ENCODE data around the gene CPT2. TPM values are rescaled to one million over a fixed set of nuclear protein-coding genes. Genes with fewer than 3 reads are reported as not detected.

Gene CPT2
- total and polyA plus RNA-seq, 2 of the 4 experiments (the other 2 are of a cell fraction), result 15.8 to 16.0 TPM

DNA sequence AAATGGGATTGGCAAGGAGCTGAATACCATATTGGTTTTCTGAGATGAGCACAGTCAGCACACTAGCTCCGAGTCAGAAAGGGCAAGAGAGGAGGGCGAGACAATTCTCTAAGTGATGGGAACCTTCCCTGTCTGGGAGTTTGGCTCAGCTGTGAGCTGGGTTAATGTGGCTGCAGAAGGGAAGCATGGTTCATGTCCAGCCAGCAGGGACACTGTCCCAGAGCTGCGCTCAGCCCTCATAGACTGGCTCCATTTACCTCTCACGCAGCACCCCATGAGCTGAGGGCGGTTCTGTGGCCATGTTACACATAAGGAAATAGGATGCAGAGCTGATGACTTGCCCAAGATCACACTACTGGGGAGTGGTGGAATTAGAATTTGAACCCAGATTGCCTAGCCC, 15.7 kb upstream of the CPT2 start:
- no TSS peak for BruUV-seq (replicated peaks)
- Histone ChIP-seq H3K4ac (ENCODE audit: low read depth, low read length) (peak overlapping the region; percentile 97), H4K20me1 (ENCODE audit: insufficient read depth, low read length) (no peaks in the 10 kb centered on the region), H3K4me3 (ENCODE audit: insufficient read depth, low read depth, low read length) (no peak overlapping the region), H3K9ac (ENCODE audit: low read depth, low read length) (no peak overlapping the region), H4K8ac (ENCODE audit: low read depth in 2 of 2, low read length in 2 of 2) (peak overlapping the region; percentile 34 to 97; a peak in 3 of 4 replicates), H3K27ac (ENCODE audit: insufficient read depth, low read length) (peak overlapping the region; percentile 84; the same call in 1 of the 2 replicates), H3K4me1 (ENCODE audit: control insufficient read depth, insufficient read depth, low read length) (peaks cover 49% of the 10 kb centered on the region), H3K4me2 (ENCODE audit: low read depth, low read length) (no peak overlapping the region), H2BK15ac (ENCODE audit: low read depth, low read length) (peak overlapping the region; percentile 94; the same call in 2 of the 3 replicates), H3K9me3 (ENCODE audit: control insufficient read depth, insufficient read depth, low read length) (no peaks in the 10 kb centered on the region), H3K23ac (ENCODE audit: low read depth, low read length) (no peak overlapping the region), H2BK20ac (ENCODE audit: low read depth, low read length) (peak overlapping the region; percentile 98), H2AK9ac (replicated peaks; ENCODE audit: low read depth, low read length, poor library complexity) (peak overlapping the region; percentile 2), H3K56ac (ENCODE audit: extremely low read depth, insufficient read depth, low read length) (no peak overlapping the region), H3K18ac (ENCODE audit: low read depth, low read length) (peak overlapping the region; percentile 83), H3K27me3 (ENCODE audit: control insufficient read depth, insufficient read depth, low read length) (no peaks in the 10 kb centered on the region), H4K5ac (ENCODE audit: low read depth, low read length) (peak overlapping the region; percentile 91), H3K14ac (replicated peaks; ENCODE audit: low read depth, low read length) (peak overlapping the region; percentile 78), H3K36me3 (ENCODE audit: control insufficient read depth, insufficient read depth, low read length) (no peaks in the 10 kb centered on the region), H2AK5ac (ENCODE audit: low read depth, low read length) (peak overlapping the region; percentile 92), H2BK5ac (ENCODE audit: low read depth, low read length, poor library complexity, severe bottlenecking) (peak overlapping the region; percentile 87), H3K9me1 (ENCODE audit: insufficient read depth, low read length) (peaks cover 58% of the 10 kb centered on the region), H4K91ac (ENCODE audit: insufficient read depth, low read depth, low read length) (peak overlapping the region; percentile 92), H2BK120ac (ENCODE audit: low read depth, low read length) (peak overlapping the region; percentile 98), H3K79me1 (ENCODE audit: low read depth in 1 of 2, low read length in 2 of 2) (peaks cover 0 to 5% of the 10 kb centered on the region in 2 experiments; a peak in 2 of 4 replicates), H2AFZ (replicated peaks; ENCODE audit: low read length, poor library complexity) (peak overlapping the region; percentile 84)
- in situ Hi-C loops (cut with MboI; ENCODE audit: low sequenced_read_pairs), result loop anchor here (10.0 kb wide), 2 partner anchors 276 to 476 kb away; no protein-coding TSS in a partner anchor
- intact Hi-C loops (cut with micrococcal nuclease), result loop anchor here (5.0 to 10.0 kb wide), 3 partner anchors 119 to 479 kb away; partner anchors contain the start of genes ECHDC2, PODN and SCP2
- ChIA-PET POLR2A (ENCODE audit: unreplicated experiment) (interaction anchor here (1.4 kb wide), 1 partner anchor 35 kb away, joined by 3 read pairs; no protein-coding TSS in a partner anchor), CTCF (interaction anchor here (1.3 kb wide), 1 partner anchor 15 kb away, joined by 4 read pairs; no protein-coding TSS in a partner anchor)
- no CpG with 5 or more reads among the region's 5 CpGs for WGBS, 2 experiments (ENCODE audit: extremely low coverage in 2 of 2, insufficient read length in 1 of 2)
- DNase-seq (no peak), ATAC-seq (ENCODE audit: low read depth) (no peak)
- dilution Hi-C loops (cut with HindIII; ENCODE audit: low sequenced_read_pairs, unreplicated experiment), result no loop called here
- TF ChIP-seq FOS (IDR thresholded peaks at IDR 0.05; ENCODE audit: low read depth, low read length) (no peak), BHLHE40 (IDR thresholded peaks at IDR 0.05; ENCODE audit: low read depth, low read length) (no peak), NFE2L2 (IDR thresholded peaks at IDR 0.05; ENCODE audit: low read depth, low read length) (no peak), CEBPB (IDR thresholded peaks at IDR 0.05; ENCODE audit: low read depth, low read length) (no peak), MAFK (IDR thresholded peaks at IDR 0.05; ENCODE audit: low read depth, low read length) (no peak), RFX5 (IDR thresholded peaks at IDR 0.05; ENCODE audit: low read depth, low read length) (no peak), RAD21 (IDR thresholded peaks at IDR 0.05; ENCODE audit: low read length) (no peak), POLR2A (IDR thresholded peaks at IDR 0.05; ENCODE audit: low read depth, low read length) (no peak), CHD1 (IDR thresholded peaks at IDR 0.05; ENCODE audit: low read depth, low read length) (no peak), MAZ (IDR thresholded peaks at IDR 0.05; ENCODE audit: borderline replicate concordance, low read depth, low read length) (no peak), SMC3 (IDR thresholded peaks at IDR 0.05; ENCODE audit: low read depth, low read length) (no peak)
- TF ChIP-seq, protein P1, sequence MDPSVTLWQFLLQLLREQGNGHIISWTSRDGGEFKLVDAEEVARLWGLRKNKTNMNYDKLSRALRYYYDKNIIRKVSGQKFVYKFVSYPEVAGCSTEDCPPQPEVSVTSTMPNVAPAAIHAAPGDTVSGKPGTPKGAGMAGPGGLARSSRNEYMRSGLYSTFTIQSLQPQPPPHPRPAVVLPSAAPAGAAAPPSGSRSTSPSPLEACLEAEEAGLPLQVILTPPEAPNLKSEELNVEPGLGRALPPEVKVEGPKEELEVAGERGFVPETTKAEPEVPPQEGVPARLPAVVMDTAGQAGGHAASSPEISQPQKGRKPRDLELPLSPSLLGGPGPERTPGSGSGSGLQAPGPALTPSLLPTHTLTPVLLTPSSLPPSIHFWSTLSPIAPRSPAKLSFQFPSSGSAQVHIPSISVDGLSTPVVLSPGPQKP (IDR thresholded peaks at IDR 0.05; ENCODE audit: borderline replicate concordance, low read depth, low read length), result no peak
- TF ChIP-seq, protein P2, sequence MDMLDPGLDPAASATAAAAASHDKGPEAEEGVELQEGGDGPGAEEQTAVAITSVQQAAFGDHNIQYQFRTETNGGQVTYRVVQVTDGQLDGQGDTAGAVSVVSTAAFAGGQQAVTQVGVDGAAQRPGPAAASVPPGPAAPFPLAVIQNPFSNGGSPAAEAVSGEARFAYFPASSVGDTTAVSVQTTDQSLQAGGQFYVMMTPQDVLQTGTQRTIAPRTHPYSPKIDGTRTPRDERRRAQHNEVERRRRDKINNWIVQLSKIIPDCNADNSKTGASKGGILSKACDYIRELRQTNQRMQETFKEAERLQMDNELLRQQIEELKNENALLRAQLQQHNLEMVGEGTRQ (IDR thresholded peaks at IDR 0.05; ENCODE audit: low read depth, low read length), result no peak
- TF ChIP-seq, protein P3, sequence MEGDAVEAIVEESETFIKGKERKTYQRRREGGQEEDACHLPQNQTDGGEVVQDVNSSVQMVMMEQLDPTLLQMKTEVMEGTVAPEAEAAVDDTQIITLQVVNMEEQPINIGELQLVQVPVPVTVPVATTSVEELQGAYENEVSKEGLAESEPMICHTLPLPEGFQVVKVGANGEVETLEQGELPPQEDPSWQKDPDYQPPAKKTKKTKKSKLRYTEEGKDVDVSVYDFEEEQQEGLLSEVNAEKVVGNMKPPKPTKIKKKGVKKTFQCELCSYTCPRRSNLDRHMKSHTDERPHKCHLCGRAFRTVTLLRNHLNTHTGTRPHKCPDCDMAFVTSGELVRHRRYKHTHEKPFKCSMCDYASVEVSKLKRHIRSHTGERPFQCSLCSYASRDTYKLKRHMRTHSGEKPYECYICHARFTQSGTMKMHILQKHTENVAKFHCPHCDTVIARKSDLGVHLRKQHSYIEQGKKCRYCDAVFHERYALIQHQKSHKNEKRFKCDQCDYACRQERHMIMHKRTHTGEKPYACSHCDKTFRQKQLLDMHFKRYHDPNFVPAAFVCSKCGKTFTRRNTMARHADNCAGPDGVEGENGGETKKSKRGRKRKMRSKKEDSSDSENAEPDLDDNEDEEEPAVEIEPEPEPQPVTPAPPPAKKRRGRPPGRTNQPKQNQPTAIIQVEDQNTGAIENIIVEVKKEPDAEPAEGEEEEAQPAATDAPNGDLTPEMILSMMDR (conservative IDR thresholded peaks at IDR 0.05; ENCODE audit: low read depth, low read length), result no peak
